Inflammatory macrophage (primary cell): ENCODE data around the gene MEF2B.
"Not testable (repeated sequence)": the region's sequence is repeated elsewhere in the genome, so short reads cannot be mapped to it uniquely, and the experiment has no call there.

ENCODE experiments used
- DNase-seq, 2 donors: peaks; one replicate each; pipeline ENCODE4 v3.0.0-alpha.2; 2020 to 2022

The MEF2B gene

GRCh38 chr19:19192910-19193423 lies 22.9 kb upstream of the MEF2B start:
- no peak for DNase-seq

- peak; percentile 99 for DNase-seq
Measured at GRCh38 chr19:19192078-19192882, 22.2 kb upstream of the MEF2B start, which contains the start of the genes BORCS8 and RFXANK. Gene BORCS8, minus strand, starts transcription at chr19:19192152. Its CDS starts 35 bp downstream, at chr19:19192117. Gene RFXANK, plus strand, starts transcription at chr19:19192258. Its CDS starts 1,689 bp downstream, at chr19:19193947.

GRCh38 chr19:19191768-19192077 lies 21.7 kb upstream of the MEF2B start:
- DNase-seq, result no peak

GRCh38 chr19:19186742-19187141 lies 16.7 kb upstream of the MEF2B start:
- no peak for DNase-seq

- peak; percentile 58 to 76 for DNase-seq
Measured at GRCh38 chr19:19185853-19186740, 16.0 kb upstream of the MEF2B start.

GRCh38 chr19:19181488-19181998 lies 11.5 kb upstream of the MEF2B start:
- no peak for DNase-seq

GRCh38 chr19:19179548-19180441 lies 9.7 kb upstream of the MEF2B start:
- no peak for DNase-seq

GRCh38 chr19:19176950-19177349 lies 6.9 kb upstream of the MEF2B start:
- DNase-seq, result no peak

GRCh38 chr19:19173243-19173642 lies 3.2 kb upstream of the MEF2B start:
- not testable (repeated sequence) for DNase-seq

- DNase-seq, result peak in 1 of 2 donors; percentile 8
Measured at GRCh38 chr19:19171821-19172532, 1.9 kb upstream of the MEF2B start.

GRCh38 chr19:19170873-19171672 lies 1.0 kb upstream of the MEF2B start:
- no peak for DNase-seq

GRCh38 chr19:19169236-19170052 lies 619 bp downstream of the MEF2B start:
- no peak for DNase-seq

- DNase-seq, result no peak
Measured at GRCh38 chr19:19167612-19168011, 2.5 kb downstream of the MEF2B start.

GRCh38 chr19:19165396-19165795 lies 4.7 kb downstream of the MEF2B start:
- no peak for DNase-seq

- DNase-seq, result no peak
Measured at GRCh38 chr19:19162495-19162894, 7.6 kb downstream of the MEF2B start.

GRCh38 chr19:19160461-19161035 lies 9.5 kb downstream of the MEF2B start:
- no peak for DNase-seq

- no peak for DNase-seq
Measured at GRCh38 chr19:19159534-19159933, 10.5 kb downstream of the MEF2B start.

GRCh38 chr19:19157808-19158207 lies 12.3 kb downstream of the MEF2B start:
- DNase-seq, result peak in 1 of 2 donors; percentile 11
